GM12873 (cell line): ENCODE data around the gene ADGRL3.

ENCODE experiments used
- CTCF ChIP-seq: IDR thresholded peaks from 2 replicates; pipeline ENCODE4 v1.5.1; 2012; ENCODE audit warnings: low read depth, mild to moderate bottlenecking, moderate library complexity, low read length, control low read depth; ENCODE audit not compliant: insufficient read depth; ENCODE audit errors: missing control alignments

The ADGRL3 gene

DNA sequence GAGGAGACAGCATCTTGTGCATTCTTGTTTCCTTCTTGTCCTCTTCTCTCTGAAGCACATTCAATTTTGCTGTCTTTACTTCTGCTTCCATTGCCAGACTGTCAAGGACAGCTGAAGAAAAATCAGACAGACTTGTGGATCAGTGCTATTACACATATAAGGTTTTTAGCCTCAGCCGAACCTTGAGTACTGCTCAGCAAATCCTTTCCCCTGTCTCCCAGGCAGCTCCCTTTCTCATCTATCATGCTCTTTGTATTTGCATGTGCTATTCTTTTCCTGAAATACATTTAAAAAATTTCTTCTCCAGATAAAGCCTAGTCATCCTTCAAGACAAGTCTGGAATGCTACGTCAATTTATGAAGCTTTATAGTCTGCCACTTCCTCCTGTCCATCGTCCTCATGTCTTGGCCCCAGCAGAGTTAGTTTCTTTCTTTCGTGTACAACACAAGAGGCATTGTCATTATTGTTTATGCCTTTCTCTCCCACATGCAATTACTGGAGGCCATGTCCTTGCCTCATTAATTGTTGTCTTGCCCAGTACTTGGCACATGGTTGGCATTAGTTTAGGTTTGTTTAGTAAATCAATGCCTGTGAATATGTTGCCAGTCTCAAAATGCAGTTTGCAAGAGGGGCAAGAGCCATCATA is 45.1 kb downstream of the ADGRL3 start:
- TF ChIP-seq CTCF: no peak

DNA sequence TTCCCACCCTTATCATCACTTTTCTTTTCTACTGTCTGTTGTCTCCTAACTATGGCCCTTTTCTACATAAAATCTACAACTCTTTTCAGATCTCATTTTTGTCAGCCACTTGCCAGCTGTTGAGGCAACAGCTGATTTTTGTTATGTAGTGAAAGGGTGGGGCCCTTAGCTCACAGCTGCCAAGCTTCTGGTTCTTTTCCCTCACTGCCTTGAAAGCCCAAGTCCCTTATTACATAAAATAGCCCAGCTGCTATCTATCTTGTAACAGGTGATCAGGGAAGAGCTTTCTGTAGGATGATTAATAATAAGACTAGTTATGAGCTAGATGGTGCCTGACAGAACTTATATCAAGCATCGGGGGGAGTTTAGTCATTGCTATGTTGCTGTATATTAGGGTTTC is 45.9 kb downstream of the ADGRL3 start:
- TF ChIP-seq CTCF: no peak

DNA sequence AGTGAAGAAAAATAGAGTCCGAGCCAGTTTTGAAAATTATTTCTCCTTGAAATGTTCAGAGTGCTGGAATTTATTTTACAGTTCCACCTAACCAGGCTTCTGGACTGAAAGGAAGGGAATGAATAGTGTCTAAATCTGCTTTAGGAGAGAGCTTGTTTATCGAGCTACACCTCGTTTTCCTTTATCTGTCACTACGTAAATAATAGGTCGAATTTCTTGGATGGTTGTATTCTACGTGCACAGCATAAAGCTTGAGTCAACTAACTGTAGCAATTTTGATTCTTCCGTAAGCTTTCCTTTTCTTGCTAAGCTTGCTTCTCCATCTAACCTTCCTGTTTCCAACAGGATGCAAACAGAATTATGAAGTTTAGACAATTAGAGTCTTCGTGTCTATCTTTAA is 48.6 kb downstream of the ADGRL3 start:
- TF ChIP-seq CTCF: no peak

DNA sequence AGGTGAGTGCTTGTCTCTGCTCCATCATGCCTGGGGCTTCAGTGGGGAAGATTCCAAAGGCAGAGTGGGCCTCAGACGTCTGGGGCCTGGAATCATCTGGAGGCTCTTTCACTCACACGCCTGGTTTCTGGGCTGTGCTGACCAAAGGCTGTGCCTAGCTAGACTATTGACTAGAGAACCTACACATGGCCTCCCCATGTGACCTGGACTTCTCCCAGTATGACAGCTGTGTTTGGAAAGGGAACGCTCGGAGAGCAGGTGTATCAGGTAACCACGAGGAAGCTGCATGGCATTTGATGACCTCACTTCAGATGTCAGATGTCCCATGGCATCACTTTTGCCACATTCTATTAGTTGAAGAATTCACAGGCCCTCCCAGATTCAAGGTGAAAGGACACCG is 51.0 kb downstream of the ADGRL3 start:
- TF ChIP-seq CTCF: no peak

- TF ChIP-seq CTCF: no peak
Measured at GRCh38 chr4:61254406-61254805, 54.3 kb downstream of the ADGRL3 start.

DNA sequence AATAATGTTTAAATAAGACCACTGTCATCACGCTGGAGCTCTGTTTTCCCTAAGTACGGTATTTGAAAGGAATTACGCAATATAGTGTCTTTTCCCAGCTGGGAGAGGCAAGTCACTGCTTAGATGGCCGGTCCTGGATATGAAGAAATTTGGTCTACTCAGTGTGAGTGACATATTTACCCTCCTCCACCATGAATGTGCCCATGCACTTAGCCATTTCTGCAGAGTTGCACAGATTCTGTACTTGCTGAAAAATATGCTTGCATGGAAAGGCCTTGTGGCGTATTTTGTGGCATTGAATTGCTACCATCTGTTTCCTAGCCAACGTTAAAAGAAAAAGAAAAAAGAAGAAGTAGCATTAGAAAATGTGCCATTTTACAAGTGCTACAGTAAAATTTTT is 73.1 kb downstream of the ADGRL3 start:
- no peak for TF ChIP-seq CTCF

DNA sequence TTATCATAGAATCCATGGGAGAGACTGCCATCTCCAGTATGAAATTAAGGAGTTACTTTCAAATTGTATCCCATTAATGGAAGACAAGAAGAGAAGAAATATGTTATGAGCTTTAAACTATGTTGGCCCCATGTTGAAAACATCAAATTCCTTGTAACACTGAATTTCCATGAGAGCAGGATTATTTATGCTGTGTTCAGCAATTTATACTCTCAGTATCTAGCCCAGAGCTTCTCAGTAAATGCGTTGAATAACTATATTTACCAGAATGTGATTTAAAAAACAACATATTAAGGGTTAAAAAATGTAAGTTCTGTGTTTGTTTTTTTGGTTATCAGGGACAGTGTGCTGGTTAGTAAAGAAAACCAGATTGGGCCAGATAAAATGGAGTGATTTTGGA is 74.2 kb downstream of the ADGRL3 start:
- no peak for TF ChIP-seq CTCF
